Measurements from ENCODE around the gene CCR7. TPM values are rescaled to one million over a fixed set of nuclear protein-coding genes. Genes with fewer than 3 reads are reported as not detected.

Gene CCR7, protein sequence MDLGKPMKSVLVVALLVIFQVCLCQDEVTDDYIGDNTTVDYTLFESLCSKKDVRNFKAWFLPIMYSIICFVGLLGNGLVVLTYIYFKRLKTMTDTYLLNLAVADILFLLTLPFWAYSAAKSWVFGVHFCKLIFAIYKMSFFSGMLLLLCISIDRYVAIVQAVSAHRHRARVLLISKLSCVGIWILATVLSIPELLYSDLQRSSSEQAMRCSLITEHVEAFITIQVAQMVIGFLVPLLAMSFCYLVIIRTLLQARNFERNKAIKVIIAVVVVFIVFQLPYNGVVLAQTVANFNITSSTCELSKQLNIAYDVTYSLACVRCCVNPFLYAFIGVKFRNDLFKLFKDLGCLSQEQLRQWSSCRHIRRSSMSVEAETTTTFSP
- total RNA-seq, result not detected

DNA sequence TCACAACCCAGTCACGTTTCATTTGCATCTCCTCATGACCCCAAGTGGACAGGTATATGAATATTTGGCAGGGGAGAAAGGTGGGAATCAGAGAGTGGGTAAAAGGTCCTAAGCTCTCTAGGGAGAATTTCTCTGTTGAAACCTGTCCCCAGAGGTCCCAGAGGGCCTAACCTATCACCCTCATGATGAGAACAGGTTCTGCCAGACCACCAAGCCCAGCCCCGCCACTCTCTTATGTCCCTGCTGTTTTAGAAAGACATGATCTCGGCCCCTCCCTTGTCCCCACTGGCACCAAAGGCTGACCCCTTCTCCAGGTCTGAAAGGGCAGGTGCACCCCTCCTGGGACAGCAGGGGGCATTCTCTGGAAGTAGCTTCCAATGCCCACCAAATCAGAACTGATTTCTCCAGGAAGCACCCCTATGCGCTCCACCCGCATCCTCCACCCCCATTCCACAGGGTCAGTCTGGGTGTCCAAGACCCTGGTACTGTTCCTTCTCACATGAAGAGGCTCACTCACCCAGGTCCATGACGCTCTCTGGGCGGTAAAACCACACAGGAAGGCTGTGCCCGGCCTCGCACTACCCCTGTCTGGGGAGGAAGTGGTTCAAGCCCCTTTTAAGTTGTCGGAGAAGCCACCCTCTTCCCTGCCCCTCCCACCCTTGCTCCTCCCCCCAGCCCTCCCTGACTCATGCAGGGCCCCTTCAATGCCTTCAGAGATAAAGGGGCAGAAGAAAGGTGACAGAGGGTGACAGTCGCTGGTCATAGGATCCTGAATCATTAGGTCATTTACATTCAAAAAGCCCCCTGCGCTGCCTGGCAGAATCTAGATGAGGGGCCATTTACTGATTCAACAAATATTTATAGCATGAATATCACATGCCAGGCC is at the start of gene CCR7:
TSS of gene CCR7 (minus strand) at position 590 of the 886 bp plus-strand sequence. CDS start at position 527, 63 bp downstream.

Other genes starting within 250 kb of the CCR7 start
- not detected for gene GJD3, start 200.7 kb downstream of the CCR7 start, total RNA-seq
- gene TOP2A, start 147.6 kb downstream of the CCR7 start, total RNA-seq, result 100 to 1,000 TPM in 1 of 2 donors, 10 to 100 TPM in 1; 43.0 to 102 TPM
- gene IGFBP4, start 122.0 kb downstream of the CCR7 start, total RNA-seq, result 10 to 100 TPM; 10.7 to 20.6 TPM
- not detected for gene TNS4, start 63.8 kb downstream of the CCR7 start, total RNA-seq
- gene SMARCE1, start 82.3 kb upstream of the CCR7 start, total RNA-seq, result 10 to 100 TPM; 74.3 to 76.6 TPM
- gene KRT222, start 99.7 kb upstream of the CCR7 start, total RNA-seq, result under 1 TPM in 1 of 2 donors, not detected in 1; 0.34 TPM
- not detected for gene KRT24, start 138.3 kb upstream of the CCR7 start, total RNA-seq
- not detected for gene KRT25, start 189.9 kb upstream of the CCR7 start, total RNA-seq
- gene KRT26, start 206.7 kb upstream of the CCR7 start, total RNA-seq, result not detected
- 1 to 10 TPM in 1 of 2 donors, not detected in 1; 1.3 TPM for gene KRT27, start 217.1 kb upstream of the CCR7 start, total RNA-seq
- not detected for gene KRT28, start 234.5 kb upstream of the CCR7 start, total RNA-seq